Measurements from ENCODE around the gene AMPD2. TPM values are rescaled to one million over a fixed set of nuclear protein-coding genes. Genes with fewer than 3 reads are reported as not detected.
A peak's percentile ranks its signal among the peaks of the same experiment; 100 is the strongest.
"Not testable (repeated sequence)": the region's sequence is repeated elsewhere in the genome, so short reads cannot be mapped to it uniquely, and the experiment has no call there.

AMPD2 gene
- total RNA-seq, 3 donors from 2014 or later (not counting 1 experiment from before 2014, with no cell fraction given), result 200 to 271 (median 243) TPM

GRCh38 chr1:109667452-109668122 lies 48.0 kb downstream of the AMPD2 start, which contains the start of gene GSTM2:
Gene GSTM2 (plus strand): TSS chr1:109668057. CDS start chr1:109668116, 59 bp downstream.
- peak within 1 kb of the TSS in 1 of 2 donors; percentile 27 for H3K27ac Mint-ChIP-seq
- H3K4me1 Mint-ChIP-seq, result peaks cover 10 to 25% of the 10 kb centered on the region in 2 donors
- H3K27me3 Mint-ChIP-seq (ENCODE audit: low read depth in 2 of 2), result no peaks in the 10 kb centered on the region
- no peaks in the 10 kb centered on the region for H3K27me3 ChIP-seq (ENCODE audit: control insufficient read depth, insufficient read depth, low read length)
- H3K36me3 ChIP-seq (ENCODE audit: control insufficient read depth, insufficient read depth, low read length), result no peaks in the 10 kb centered on the region
- DNase-seq (peak; percentile 36 to 82), ATAC-seq (peak; percentile 85 to 95 (median 93))
- TF ChIP-seq, protein P1, sequence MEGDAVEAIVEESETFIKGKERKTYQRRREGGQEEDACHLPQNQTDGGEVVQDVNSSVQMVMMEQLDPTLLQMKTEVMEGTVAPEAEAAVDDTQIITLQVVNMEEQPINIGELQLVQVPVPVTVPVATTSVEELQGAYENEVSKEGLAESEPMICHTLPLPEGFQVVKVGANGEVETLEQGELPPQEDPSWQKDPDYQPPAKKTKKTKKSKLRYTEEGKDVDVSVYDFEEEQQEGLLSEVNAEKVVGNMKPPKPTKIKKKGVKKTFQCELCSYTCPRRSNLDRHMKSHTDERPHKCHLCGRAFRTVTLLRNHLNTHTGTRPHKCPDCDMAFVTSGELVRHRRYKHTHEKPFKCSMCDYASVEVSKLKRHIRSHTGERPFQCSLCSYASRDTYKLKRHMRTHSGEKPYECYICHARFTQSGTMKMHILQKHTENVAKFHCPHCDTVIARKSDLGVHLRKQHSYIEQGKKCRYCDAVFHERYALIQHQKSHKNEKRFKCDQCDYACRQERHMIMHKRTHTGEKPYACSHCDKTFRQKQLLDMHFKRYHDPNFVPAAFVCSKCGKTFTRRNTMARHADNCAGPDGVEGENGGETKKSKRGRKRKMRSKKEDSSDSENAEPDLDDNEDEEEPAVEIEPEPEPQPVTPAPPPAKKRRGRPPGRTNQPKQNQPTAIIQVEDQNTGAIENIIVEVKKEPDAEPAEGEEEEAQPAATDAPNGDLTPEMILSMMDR (IDR thresholded peaks at IDR 0.05), result no peak
- peaks cover 26% of the 10 kb centered on the region for H3K4me1 ChIP-seq (ENCODE audit: control insufficient read depth, insufficient read depth, low read length)
- no peaks in the 10 kb centered on the region for H3K9me3 ChIP-seq (ENCODE audit: control insufficient read depth, insufficient read depth, low read length)
- H3K27ac ChIP-seq (ENCODE audit: low read length), result no peak within 1 kb of the TSS
- H3K9me3 Mint-ChIP-seq, result no peaks in the 10 kb centered on the region
- 22% methylated on average over 22 of the region's 22 CpGs for WGBS (ENCODE audit: insufficient coverage)
- H3K36me3 Mint-ChIP-seq, result no peaks in the 10 kb centered on the region
- intact Hi-C loops (cut with micrococcal nuclease), result no loop called here
- peak within 1 kb of the TSS; percentile 71 for H3K4me3 Mint-ChIP-seq
- H3K4me3 ChIP-seq (ENCODE audit: low read length), result peak within 1 kb of the TSS; percentile 9

DNA sequence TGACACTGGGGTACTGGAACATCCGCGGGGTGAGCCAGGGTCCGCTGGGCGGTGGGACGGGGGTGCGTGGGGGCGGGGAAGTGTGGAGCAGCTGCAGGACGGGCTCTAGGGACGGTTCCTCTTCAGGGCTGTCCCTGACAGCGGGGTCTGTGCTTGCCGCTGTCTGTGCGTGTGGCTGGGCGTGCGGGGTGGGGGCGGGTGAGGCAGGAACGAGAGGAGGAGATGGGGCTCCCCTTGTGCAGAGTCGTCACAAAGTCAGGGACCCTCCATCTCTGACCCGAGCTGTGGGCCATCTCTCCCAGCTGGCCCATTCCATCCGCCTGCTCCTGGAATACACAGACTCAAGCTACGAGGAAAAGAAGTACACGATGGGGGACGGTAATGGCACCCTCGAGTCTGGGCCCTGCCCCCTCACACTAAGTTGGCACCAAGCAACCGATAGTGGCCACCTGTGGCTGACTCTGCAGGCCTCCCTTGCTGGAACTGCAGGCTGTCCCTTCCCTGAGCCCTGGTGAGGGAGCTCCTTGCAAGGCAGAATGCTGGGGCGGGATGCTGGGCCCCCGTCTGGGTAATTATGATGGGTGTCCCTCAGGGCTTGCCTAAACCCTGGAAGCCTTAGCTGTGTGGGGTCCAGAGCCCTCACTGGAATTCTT lies 48.6 kb downstream of the AMPD2 start:
- Mint-ChIP-seq H3K4me1 (peaks cover 10 to 25% of the 10 kb centered on the region in 2 donors), H3K36me3 (no peaks in the 10 kb centered on the region), H3K27ac (peak overlapping the region in 1 of 2 donors; percentile 27), H3K27me3 (ENCODE audit: low read depth in 2 of 2) (no peaks in the 10 kb centered on the region), H3K4me3 (peak overlapping the region; percentile 71), H3K9me3 (no peaks in the 10 kb centered on the region)
- 24% methylated on average over 26 of the region's 26 CpGs for WGBS (ENCODE audit: insufficient coverage)
- peak overlapping the region; percentile 9 for H3K4me3 ChIP-seq (ENCODE audit: low read length)
- intact Hi-C loops (cut with micrococcal nuclease), result no loop called here
- DNase-seq (no peak), ATAC-seq (no peak)
- H3K27ac ChIP-seq (ENCODE audit: low read length), result no peak overlapping the region
- peaks cover 26% of the 10 kb centered on the region for H3K4me1 ChIP-seq (ENCODE audit: control insufficient read depth, insufficient read depth, low read length)
- H3K36me3 ChIP-seq (ENCODE audit: control insufficient read depth, insufficient read depth, low read length), result no peaks in the 10 kb centered on the region
- H3K9me3 ChIP-seq (ENCODE audit: control insufficient read depth, insufficient read depth, low read length), result no peaks in the 10 kb centered on the region
- H3K27me3 ChIP-seq (ENCODE audit: control insufficient read depth, insufficient read depth, low read length), result no peaks in the 10 kb centered on the region
- TF ChIP-seq, protein P1 (IDR thresholded peaks at IDR 0.05), result no peak

DNA sequence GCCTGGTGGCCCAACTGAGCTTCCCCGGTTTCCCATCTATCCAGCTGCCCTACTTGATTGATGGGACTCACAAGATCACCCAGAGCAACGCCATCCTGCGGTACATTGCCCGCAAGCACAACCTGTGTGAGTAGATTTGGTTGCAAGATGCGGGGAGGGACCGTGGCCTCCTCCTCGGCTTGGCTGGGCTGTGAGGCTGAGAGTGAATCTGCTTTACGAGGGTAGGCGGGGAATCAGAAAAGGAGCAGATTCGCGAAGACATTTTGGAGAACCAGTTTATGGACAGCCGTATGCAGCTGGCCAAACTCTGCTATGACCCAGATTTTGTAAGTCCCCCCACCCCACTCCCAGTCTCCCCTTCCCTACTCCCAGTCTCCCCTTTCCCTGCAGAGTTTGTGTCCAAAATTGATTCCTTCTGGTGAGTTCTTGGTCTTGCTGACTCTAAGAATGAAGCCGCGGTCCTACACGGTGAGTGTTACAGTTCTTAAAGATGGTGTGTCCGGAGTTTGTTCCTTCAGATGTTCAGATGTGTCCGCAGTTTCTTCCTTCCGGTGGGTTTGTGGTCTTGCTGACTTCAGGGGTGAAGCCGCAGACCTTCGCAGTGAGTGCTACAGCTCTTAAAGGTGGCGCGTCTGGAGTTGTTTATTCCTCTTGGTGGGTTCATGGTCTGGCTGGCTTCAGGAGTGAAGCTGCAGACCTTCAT lies 49.8 kb downstream of the AMPD2 start:
- H3K4me1 ChIP-seq (ENCODE audit: control insufficient read depth, insufficient read depth, low read length), result peaks cover 26% of the 10 kb centered on the region
- peak; percentile 21 to 42 (median 37) for ATAC-seq
- intact Hi-C loops (cut with micrococcal nuclease), result no loop called here

GRCh38 chr1:109669949-109670302 lies 50.3 kb downstream of the AMPD2 start:
- intact Hi-C loops (cut with micrococcal nuclease); H3K36me3 Mint-ChIP-seq; H3K27me3 Mint-ChIP-seq (ENCODE audit: low read depth in 2 of 2); H3K27ac ChIP-seq (ENCODE audit: low read length); DNase-seq; H3K9me3 ChIP-seq (ENCODE audit: control insufficient read depth, insufficient read depth, low read length); H3K4me3 ChIP-seq (ENCODE audit: low read length); H3K27me3 ChIP-seq (ENCODE audit: control insufficient read depth, insufficient read depth, low read length); ATAC-seq; H3K36me3 ChIP-seq (ENCODE audit: control insufficient read depth, insufficient read depth, low read length); H3K9me3 Mint-ChIP-seq: not testable (repeated sequence)
- 96% methylated on average over 4 of the region's 5 CpGs for WGBS (ENCODE audit: insufficient coverage)
- peak overlapping the region; percentile 65 for H3K4me3 Mint-ChIP-seq
- H3K4me1 Mint-ChIP-seq, result peaks cover 10 to 25% of the 10 kb centered on the region in 2 donors
- H3K4me1 ChIP-seq (ENCODE audit: control insufficient read depth, insufficient read depth, low read length), result peaks cover 26% of the 10 kb centered on the region
- peak overlapping the region; percentile 14 to 88 for H3K27ac Mint-ChIP-seq

More for the DNA sequence above, 49.8 kb downstream of the AMPD2 start:
- no peaks in the 10 kb centered on the region for H3K36me3 Mint-ChIP-seq
- no peaks in the 10 kb centered on the region for H3K36me3 ChIP-seq (ENCODE audit: control insufficient read depth, insufficient read depth, low read length)
- H3K27ac Mint-ChIP-seq, result peak overlapping the region; percentile 14 to 88
- no peaks in the 10 kb centered on the region for H3K9me3 ChIP-seq (ENCODE audit: control insufficient read depth, insufficient read depth, low read length)
- peak overlapping the region; percentile 65 for H3K4me3 Mint-ChIP-seq
- H3K9me3 Mint-ChIP-seq, result no peaks in the 10 kb centered on the region
- peak; percentile 26 to 28 for DNase-seq
- peak overlapping the region; percentile 1 for H3K27ac ChIP-seq (ENCODE audit: low read length)
- no peak overlapping the region for H3K4me3 ChIP-seq (ENCODE audit: low read length)
- peaks cover 10 to 25% of the 10 kb centered on the region in 2 donors for H3K4me1 Mint-ChIP-seq
- TF ChIP-seq, protein P1 (IDR thresholded peaks at IDR 0.05), result no peak
- no peaks in the 10 kb centered on the region for H3K27me3 Mint-ChIP-seq (ENCODE audit: low read depth in 2 of 2)
- no peaks in the 10 kb centered on the region for H3K27me3 ChIP-seq (ENCODE audit: control insufficient read depth, insufficient read depth, low read length)
- WGBS (ENCODE audit: insufficient coverage), result 81% methylated on average over 22 of the region's 22 CpGs
